SH-SY5Y (cell line): Measurements from ENCODE around the gene PRDM10.

Experiments
- GATA2 ChIP-seq: IDR thresholded peaks from 2 replicates; pipeline ENCODE4 v1.6.1; 2011; ENCODE audit warnings: mild to moderate bottlenecking, low read depth, low read length
- GATA3 ChIP-seq: IDR thresholded peaks from 2 replicates; pipeline ENCODE4 v1.6.1; 2011; ENCODE audit warnings: low read depth, mild to moderate bottlenecking, low read length, moderate library complexity

DNA sequence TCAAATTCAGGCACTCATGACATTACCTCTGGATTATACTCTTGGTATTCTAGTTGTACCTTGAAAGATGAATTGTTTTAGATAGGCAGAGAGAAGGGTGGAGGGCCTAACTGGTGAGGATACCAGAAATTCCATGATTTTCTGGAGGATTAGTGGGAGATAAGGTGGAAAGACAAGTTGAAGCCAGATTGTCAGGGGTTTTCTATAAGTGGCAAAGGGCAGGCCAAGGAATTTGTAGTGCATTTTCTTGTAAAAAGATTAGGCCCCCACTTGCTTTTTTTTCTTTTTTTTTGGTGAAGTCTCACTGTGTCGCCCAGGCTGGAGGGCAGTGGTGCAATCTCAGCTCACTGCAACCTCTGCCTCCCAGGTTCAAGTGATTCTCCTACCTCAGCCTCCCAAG is 28.4 kb upstream of the PRDM10 start:
- TF ChIP-seq GATA3 (no peak), GATA2 (no peak)
